Measurements from ENCODE around the gene MYOG.

Gene MYOG

GRCh38 chr1:203075236-203076030 lies 10.4 kb downstream of the MYOG start:
- Histone ChIP-seq H3K4me1 (ENCODE audit: insufficient read depth, low read length) (no peaks in the 10 kb centered on the region), H2AFZ (ENCODE audit: low read depth, low read length) (no peak overlapping the region), H3K27me3 (ENCODE audit: insufficient read depth, low read length, poor library complexity) (peaks cover 37% of the 10 kb centered on the region), H4K20me1 (ENCODE audit: insufficient read depth, low read length) (no peaks in the 10 kb centered on the region; the same call in 1 of the 2 replicates), H3K36me3 (ENCODE audit: insufficient read depth, low read length) (no peaks in the 10 kb centered on the region), H3K9ac (ENCODE audit: low read depth, low read length) (no peak overlapping the region), H3K27ac (ENCODE audit: low read length) (no peak overlapping the region), H3K4me3 (ENCODE audit: low read depth in 1 of 2, low read length in 2 of 2) (no peak overlapping the region), H3K9me3 (ENCODE audit: insufficient read depth, low read length, severe bottlenecking) (no peaks in the 10 kb centered on the region), H3K4me2 (ENCODE audit: insufficient read depth, low read length) (no peak overlapping the region), H3K79me2 (ENCODE audit: insufficient read depth, low read length) (no peaks in the 10 kb centered on the region)
- ATAC-seq (ENCODE audit: insufficient read depth, low read depth) (no peak), DNase-seq (no peak)
- TF ChIP-seq CTCF (IDR thresholded peaks at IDR 0.05; ENCODE audit: borderline replicate concordance, extremely low read depth, low read length, poor library complexity, severe bottlenecking), result no peak
- no peak for TF ChIP-seq EZH2 (IDR thresholded peaks at IDR 0.05; ENCODE audit: borderline replicate concordance, low read depth, low read length, severe bottlenecking)

DNA sequence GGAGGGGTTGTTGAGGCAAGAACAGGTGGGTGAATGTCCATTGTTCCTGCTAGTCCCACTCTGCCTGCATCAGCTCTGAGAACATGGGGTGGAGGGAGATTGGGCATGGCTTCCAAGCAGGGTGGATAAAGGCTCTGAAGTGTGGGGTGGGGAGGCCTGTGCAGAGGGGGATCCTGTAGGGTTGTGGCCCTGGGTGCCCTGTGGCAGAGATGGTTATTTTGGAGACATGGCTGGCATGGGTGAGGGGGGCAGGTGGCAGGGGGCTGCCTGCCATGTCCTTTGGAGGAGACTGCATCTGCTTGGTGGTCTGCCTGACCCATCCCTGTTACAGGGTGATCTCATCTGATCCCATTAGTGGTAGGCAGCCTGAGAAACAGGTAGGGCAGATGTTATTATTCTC lies 11.2 kb downstream of the MYOG start:
- no peak for TF ChIP-seq EZH2 (IDR thresholded peaks at IDR 0.05; ENCODE audit: borderline replicate concordance, low read depth, low read length, severe bottlenecking)
- no peak for TF ChIP-seq CTCF (IDR thresholded peaks at IDR 0.05; ENCODE audit: borderline replicate concordance, extremely low read depth, low read length, poor library complexity, severe bottlenecking)
- Histone ChIP-seq H3K36me3 (ENCODE audit: insufficient read depth, low read length) (no peaks in the 10 kb centered on the region), H3K4me1 (ENCODE audit: insufficient read depth, low read length) (no peaks in the 10 kb centered on the region), H3K79me2 (ENCODE audit: insufficient read depth, low read length) (no peaks in the 10 kb centered on the region), H3K9ac (ENCODE audit: low read depth, low read length) (no peak overlapping the region), H2AFZ (ENCODE audit: low read depth, low read length) (no peak overlapping the region), H3K4me3 (ENCODE audit: low read depth in 1 of 2, low read length in 2 of 2) (no peak overlapping the region), H3K4me2 (ENCODE audit: insufficient read depth, low read length) (no peak overlapping the region), H3K9me3 (ENCODE audit: insufficient read depth, low read length, severe bottlenecking) (no peaks in the 10 kb centered on the region), H3K27ac (ENCODE audit: low read length) (no peak overlapping the region), H4K20me1 (ENCODE audit: insufficient read depth, low read length) (no peaks in the 10 kb centered on the region; the same call in 1 of the 2 replicates), H3K27me3 (ENCODE audit: insufficient read depth, low read length, poor library complexity) (peaks cover 29% of the 10 kb centered on the region)
- ATAC-seq (ENCODE audit: insufficient read depth, low read depth), result no peak
- DNase-seq, result no peak

GRCh38 chr1:203073469-203073868 lies 12.3 kb downstream of the MYOG start:
- no peak for ATAC-seq (ENCODE audit: insufficient read depth, low read depth)
- H3K36me3 ChIP-seq (ENCODE audit: insufficient read depth, low read length), result no peaks in the 10 kb centered on the region
- no peak overlapping the region for H2AFZ ChIP-seq (ENCODE audit: low read depth, low read length)
- no peaks in the 10 kb centered on the region; the same call in 1 of the 2 replicates for H4K20me1 ChIP-seq (ENCODE audit: insufficient read depth, low read length)
- H3K4me2 ChIP-seq (ENCODE audit: insufficient read depth, low read length), result no peak overlapping the region
- H3K4me3 ChIP-seq (ENCODE audit: low read depth in 1 of 2, low read length in 2 of 2), result no peak overlapping the region
- DNase-seq, result no peak
- H3K4me1 ChIP-seq (ENCODE audit: insufficient read depth, low read length), result no peaks in the 10 kb centered on the region
- no peaks in the 10 kb centered on the region for H3K79me2 ChIP-seq (ENCODE audit: insufficient read depth, low read length)
- no peak overlapping the region for H3K27ac ChIP-seq (ENCODE audit: low read length)
- no peak overlapping the region for H3K9ac ChIP-seq (ENCODE audit: low read depth, low read length)
- H3K9me3 ChIP-seq (ENCODE audit: insufficient read depth, low read length, severe bottlenecking), result no peaks in the 10 kb centered on the region
- TF ChIP-seq EZH2 (IDR thresholded peaks at IDR 0.05; ENCODE audit: borderline replicate concordance, low read depth, low read length, severe bottlenecking) (no peak), CTCF (IDR thresholded peaks at IDR 0.05; ENCODE audit: borderline replicate concordance, extremely low read depth, low read length, poor library complexity, severe bottlenecking) (no peak)
- peaks cover 22% of the 10 kb centered on the region for H3K27me3 ChIP-seq (ENCODE audit: insufficient read depth, low read length, poor library complexity)

Measured in DND-41 (cell line).